Right forelimb (tissue), 1 donor: Measurements from ENCODE around the gene IL34.

Source experiments
- DNase-seq: peaks from one replicate; pipeline ENCODE4 v3.0.0-alpha.2; 2018

Gene IL34

GRCh38 chr16:70678898-70679670 is 32.7 kb downstream of the IL34 start:
- peak; percentile 40 for DNase-seq

DNA sequence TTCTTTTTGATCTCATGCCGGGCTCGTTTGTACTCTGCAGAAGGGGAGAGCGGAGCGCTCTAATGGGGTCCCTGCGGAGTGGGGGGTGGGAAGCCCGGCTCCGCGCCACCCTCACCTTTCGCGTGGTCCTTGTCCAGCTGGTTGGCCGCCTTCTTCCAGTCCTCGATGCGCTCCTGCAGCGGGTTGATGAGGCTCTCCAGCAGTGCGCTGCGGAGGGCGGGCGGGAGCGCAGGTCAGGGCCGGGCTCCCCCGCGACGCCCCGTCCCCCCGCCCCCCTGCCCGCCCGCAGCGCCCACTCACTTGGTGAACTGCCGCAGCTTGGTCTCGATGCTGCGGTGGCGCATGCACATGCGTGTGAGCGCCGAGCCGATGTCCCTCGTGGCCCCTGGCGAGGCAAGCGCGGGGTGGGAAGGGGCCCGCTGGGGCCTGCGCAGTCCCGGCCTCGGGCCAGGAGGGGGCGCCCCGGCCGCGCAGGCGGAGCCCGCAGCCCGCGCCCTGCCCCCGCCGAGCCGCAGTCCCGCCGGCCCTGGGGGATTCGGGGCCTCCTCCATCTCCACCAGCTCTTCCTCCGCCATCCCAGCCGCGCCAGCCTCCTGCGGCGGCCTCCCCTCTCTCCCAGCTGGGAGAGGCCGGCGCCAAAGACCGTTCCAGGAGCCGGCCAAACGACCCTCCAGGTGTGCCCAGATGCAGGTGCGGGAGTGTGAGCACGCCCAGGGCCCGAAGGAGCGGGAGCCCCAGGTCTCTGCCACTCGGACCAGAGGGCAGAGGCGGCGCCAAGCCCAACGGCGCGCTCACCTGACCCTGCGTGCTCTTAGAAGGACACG is 33.5 kb downstream of the IL34 start:
- peak; percentile 56 for DNase-seq

DNA sequence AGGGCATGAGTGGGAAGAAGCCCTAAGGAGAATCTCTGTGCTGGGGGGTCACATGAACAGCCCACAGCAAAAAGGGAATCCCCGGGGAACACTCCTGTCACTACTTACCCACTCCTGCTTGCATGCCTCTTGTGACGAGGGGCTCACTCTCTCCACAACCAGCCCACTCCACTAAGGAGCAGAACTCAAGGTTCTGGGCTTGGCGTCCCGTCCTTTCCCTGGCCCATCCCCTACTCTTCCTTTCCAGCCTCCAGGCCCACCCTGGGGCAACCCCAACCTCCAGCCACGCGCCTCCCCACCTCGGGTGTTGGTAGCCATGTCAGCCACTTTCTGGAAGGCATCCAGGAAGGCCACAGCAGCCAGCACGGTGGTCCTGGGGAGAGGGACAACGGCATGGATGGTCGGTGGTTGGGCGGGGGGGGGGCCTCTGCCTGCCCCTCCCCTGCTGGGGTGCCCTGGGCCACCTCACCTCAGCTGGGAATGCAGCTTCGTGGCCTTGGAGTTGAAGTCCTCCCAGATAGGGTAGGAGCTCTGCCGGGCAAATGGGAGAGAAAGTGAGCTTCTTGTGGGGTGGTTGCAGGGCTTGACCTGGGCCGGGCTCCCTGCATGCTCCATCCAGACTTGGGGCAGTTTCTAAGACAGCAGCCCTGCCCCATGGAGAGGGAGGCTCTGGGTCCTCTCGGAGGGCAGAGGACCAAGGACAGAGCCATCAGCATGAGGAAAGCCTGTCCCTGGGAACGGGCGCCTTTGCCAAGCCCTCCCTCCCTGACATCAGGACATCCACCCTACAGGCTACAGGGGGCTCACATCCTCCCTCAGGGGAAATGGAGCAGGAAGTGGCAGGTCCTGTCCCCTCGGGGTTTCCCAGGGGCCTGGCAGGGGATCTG is 34.4 kb downstream of the IL34 start:
- peak; percentile 37 for DNase-seq

DNA sequence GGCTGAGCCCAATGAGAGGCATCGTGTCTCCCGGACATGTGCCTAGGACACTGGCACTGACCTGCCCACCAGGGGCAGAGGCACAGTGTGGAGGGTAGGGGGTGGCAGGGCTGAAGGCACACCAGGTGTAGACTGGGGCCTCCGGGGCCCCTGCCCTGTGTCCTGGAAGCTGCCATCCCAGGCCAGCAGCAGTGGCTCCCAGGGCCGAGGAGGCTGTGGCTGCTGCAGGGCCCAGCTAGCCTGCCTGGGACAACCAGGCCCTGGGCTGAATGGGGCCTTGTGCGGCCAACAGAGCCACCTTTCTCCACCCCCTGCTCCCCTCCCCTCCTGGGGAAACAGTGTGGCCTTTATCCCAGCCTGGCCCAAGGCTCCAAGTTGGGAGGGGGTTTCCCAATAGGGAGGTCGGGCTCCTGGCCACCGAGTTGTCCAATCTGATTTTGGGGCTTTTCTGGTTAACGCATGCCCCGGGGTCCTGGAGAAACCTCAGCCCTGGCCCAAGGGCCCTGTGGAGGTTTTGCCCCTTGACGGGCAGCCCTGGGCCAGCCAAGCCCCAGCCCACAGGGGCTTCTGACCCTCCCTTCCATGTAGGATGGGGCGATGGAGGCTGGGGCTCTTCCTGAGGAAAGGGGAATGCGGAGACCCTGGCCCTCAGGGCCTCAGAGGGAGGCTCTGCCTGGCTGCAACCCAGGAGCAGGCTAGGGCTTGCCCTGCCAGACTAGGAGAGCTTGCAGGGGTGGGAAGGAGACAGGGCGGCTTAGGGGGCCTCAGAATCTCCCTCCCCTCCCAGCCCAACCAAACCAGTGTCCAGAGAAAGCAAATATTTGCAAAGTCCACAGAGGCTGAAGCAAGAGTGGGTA is 35.3 kb downstream of the IL34 start:
- DNase-seq = no peak

GRCh38 chr16:70682239-70683145 is 36.1 kb downstream of the IL34 start:
- no peak for DNase-seq

DNA sequence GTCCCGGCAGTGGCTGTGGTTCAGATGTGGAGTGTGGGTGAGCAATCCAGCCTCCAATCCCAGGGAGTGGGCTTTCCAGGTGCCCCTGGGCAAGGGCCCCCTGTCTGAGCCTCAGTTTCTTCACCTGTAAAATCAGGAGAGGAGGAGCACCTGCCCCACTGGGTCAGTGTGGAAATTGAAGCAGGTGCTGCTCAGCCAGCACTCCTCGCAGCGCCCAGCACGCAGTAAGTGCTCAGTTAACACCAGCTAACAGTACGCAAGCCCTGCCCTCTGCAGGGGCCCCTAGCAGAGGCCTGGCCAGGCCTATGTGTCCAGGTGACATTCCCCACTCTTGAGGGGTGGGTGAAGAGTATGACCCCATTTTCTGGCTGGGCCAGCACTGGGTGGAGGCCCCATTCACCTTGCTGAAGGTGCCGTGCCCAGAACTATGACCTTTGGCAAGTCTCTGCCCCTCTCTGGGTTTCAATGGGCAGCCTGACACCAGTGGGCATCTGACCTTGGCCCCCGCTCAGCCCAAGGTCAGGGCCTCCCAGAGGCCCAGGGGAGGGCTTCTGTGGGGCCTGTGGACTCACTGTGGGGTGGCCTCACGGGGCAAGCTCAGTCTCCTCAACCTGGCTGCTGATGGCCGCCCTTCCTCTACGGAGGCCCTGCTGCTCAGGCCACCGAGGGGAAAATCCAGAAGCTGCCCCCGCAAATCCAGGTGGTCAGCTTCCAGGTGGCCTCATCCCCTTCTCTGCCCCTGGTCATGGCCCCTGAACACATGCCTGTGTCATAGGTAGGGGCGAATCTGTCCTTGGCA is 37.0 kb downstream of the IL34 start:
- DNase-seq = no peak

DNA sequence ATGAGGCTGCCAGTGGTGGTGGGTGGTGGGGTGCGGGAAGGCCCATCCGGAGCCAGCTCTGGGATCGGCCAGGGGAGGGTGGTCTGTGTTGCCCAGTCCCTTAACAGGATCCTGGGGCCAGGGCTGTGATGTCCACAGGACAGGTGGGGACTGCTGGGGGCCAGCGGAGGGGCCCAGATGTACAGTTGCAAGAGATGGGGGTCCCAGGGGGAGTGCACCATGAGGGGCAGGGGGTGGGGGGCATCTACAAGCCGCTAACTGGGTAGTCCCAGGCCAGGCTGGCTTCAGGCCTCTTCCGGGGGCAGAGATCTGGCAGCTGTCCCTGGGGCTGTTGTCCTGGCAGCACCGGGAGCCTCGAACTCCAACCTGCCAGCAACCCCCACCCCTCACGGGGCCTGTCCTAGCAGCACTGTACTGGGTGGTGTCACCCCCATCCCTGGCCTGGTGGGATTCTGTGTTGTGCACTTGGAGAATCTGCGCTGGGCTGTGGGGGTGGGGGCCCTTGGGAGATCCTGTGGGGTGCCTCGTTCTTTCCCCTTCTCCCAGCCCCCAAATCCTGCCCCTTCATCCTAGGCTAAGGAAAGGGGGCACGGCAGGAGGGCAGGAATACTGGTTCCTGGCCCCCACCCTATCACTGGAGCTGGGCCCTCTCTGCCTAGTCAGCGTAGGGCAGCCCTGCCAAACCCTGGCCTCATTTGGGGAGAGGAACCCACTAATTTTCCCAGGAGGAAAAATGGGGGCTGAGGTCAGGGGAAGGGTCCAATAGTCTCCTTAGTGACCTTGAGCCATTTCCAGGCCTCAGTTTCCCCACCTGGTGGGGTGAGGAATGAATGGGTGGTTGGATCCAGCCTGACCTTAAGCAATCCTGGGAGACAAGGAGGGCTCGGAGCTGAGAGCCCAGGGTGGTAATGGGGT is 38.0 kb downstream of the IL34 start:
- DNase-seq = no peak

DNA sequence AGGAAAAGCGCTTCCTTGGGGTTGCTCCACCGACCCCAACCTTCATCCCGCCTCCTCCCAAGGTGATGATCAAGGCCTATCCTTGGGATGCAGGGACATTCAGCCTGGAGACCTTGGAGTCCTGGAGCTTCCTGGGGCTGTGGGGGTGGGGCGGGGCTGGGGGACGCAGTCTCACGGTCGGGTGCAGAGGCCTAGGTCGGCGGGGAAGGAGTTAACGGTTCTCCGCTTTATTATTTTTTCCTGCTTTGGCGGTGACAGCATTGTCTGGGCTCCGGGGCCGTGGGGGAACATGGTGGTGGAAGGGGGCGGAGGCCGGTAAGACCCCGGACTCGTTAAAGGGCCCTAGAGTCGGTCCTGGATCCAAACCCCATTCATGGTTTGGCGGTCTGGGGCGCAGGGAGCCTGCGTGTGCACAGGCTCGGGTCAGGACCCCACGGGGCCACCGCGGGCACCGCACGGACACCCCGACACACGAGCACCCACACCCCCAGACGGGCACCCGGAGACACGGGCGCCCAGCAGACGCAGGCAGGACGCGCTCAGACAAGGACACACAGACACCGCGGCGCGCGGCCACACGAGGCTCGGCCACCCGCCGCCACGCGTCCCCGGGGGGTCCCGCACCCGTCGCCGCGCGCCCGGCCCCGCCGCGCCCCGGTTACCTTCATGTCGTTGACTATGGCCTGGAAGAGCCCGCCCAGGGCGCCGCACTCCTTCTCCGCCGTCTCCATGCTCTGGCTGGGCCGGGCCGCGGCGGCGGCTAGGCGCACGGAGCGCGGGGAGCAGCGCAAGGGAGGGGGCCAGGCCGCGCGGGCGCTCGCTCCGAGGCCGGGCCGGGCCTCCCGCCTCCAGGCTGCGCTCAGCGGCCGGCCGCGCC is 38.9 kb downstream of the IL34 start:
- no peak for DNase-seq

GRCh38 chr16:70685938-70686375 is 39.6 kb downstream of the IL34 start, which contains the start of gene MTSS2:
TSS of gene MTSS2 (minus strand) at chr16:70686053. CDS start at chr16:70685791, 262 bp downstream.
- DNase-seq = peak; percentile 93

GRCh38 chr16:70686376-70687101 is 40.2 kb downstream of the IL34 start:
- no peak for DNase-seq

GRCh38 chr16:70687102-70687511 is 40.7 kb downstream of the IL34 start:
- no peak for DNase-seq

DNA sequence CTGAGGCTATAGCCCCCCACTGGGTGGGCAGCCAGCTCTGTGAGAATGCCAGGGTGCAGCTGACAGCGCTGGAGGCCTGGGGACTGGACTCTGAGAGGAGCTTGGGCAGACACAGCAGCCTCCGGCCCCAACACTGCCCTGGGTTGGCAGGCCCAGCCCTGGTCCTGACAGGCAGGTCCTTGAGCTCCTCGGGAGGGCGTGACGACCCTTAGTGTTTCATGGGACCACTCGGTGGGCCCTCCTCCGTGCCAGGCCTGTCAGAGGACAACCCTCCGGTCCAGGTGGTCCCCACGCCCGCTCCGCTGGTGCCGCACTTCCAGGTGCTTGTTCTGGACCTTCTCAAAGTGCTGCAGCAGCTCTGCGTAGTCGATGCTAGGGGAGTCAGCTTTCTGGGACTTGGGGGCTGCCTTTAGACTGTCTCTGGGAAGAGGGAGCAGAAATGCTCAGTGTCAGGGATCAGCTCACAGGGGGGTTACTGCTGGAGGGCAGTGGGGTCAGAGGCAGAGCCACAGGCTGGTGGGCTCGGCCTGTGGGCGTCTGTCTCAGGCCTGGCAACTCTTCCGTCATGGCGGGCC is 41.4 kb downstream of the IL34 start:
- no peak for DNase-seq

GRCh38 chr16:70688246-70688742 is 41.9 kb downstream of the IL34 start:
- DNase-seq = peak; percentile 77

- no peak for DNase-seq
Observed at GRCh38 chr16:70689035-70689969, 42.9 kb downstream of the IL34 start.
